ENCODE data around the gene RASGRF2. TPM values are rescaled to one million over a fixed set of nuclear protein-coding genes. Genes with fewer than 3 reads are reported as not detected.

Gene RASGRF2
- total and polyA plus RNA-seq, 9 of the 15 experiments (the other 6 are each of a cell fraction or from before 2014, with no cell fraction given), result 0.01 to 0.22 (median 0.08) TPM; not detected in 2

DNA sequence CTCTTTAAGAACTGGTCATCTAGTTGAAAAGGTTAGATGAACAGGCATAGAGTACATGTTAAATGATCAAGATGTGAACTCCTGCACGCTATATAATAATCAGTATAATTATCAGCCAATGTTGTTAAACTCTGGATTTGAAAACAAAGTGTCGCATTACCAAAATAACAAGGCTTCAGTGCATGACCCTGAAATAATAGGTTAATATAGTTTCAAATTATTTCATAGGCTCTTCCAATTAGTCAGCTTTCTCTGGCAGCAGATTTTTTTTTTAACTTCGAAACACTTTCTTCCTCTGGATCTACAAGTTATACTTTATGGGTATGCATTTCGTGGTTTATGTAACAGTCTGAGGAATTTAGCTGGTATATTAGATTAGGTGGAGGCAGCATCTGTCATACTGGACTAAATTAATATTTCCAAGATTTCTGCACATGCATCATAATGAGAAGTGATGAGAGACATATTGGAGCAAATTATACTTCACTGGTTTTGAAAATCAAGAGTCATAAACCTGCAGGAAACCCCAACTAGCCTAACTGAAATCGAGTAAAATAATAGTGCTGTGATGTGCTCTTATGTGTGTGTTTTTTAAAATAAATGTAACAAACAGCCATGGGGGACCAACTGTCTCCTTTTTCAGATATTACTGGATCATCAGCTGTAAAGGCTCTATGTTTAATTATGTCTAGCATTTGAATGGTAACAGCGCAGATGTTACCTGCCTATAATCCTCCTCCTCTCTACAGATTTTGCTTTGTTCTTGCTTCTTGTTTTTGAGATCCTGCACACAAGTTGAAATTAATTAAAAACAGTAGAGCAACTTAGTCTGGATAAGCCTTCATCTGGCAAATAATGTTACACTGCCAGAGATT lies 187.1 kb downstream of the RASGRF2 start (continued):
- TF ChIP-seq, protein P1, sequence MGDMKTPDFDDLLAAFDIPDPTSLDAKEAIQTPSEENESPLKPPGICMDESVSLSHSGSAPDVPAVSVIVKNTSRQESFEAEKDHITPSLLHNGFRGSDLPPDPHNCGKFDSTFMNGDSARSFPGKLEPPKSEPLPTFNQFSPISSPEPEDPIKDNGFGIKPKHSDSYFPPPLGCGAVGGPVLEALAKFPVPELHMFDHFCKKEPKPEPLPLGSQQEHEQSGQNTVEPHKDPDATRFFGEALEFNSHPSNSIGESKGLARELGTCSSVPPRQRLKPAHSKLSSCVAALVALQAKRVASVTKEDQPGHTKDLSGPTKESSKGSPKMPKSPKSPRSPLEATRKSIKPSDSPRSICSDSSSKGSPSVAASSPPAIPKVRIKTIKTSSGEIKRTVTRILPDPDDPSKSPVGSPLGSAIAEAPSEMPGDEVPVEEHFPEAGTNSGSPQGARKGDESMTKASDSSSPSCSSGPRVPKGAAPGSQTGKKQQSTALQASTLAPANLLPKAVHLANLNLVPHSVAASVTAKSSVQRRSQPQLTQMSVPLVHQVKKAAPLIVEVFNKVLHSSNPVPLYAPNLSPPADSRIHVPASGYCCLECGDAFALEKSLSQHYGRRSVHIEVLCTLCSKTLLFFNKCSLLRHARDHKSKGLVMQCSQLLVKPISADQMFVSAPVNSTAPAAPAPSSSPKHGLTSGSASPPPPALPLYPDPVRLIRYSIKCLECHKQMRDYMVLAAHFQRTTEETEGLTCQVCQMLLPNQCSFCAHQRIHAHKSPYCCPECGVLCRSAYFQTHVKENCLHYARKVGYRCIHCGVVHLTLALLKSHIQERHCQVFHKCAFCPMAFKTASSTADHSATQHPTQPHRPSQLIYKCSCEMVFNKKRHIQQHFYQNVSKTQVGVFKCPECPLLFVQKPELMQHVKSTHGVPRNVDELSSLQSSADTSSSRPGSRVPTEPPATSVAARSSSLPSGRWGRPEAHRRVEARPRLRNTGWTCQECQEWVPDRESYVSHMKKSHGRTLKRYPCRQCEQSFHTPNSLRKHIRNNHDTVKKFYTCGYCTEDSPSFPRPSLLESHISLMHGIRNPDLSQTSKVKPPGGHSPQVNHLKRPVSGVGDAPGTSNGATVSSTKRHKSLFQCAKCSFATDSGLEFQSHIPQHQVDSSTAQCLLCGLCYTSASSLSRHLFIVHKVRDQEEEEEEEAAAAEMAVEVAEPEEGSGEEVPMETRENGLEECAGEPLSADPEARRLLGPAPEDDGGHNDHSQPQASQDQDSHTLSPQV (IDR thresholded peaks at IDR 0.05), result no peak
- TF ChIP-seq TEAD1 (CRISPR knock-in tag; IDR thresholded peaks at IDR 0.05), result no peak
- no peak for TF ChIP-seq RUNX1 (IDR thresholded peaks at IDR 0.05; ENCODE audit: low read depth)
- TF ChIP-seq NR3C1 (CRISPR knock-in tag; IDR thresholded peaks at IDR 0.05), result no peak

Data from K562 (cell line).